ENCODE results near the gene CPPED1. TPM values are rescaled to one million over a fixed set of nuclear protein-coding genes. Genes with fewer than 3 reads are reported as not detected.

Gene CPPED1
- total and polyA plus RNA-seq, 2 experiments from 2014 or later = 6.2 to 7.3 TPM

GRCh38 chr16:12626411-12626810, 177.3 kb downstream of the CPPED1 start:
- H2AFZ ChIP-seq = no peak overlapping the region
- H3K9me2 ChIP-seq (ENCODE audit: insufficient read depth) = no peaks in the 10 kb centered on the region
- no peaks in the 10 kb centered on the region for H3K4me1 ChIP-seq (ENCODE audit: insufficient read depth)
- no peak overlapping the region for H3K27ac ChIP-seq (ENCODE audit: low read depth)
- Mint-ChIP-seq H3K27me3 (ENCODE audit: insufficient read depth, low read depth, poor library complexity) (peaks cover 3% of the 10 kb centered on the region), H3K4me1 (no peaks in the 10 kb centered on the region), H3K9me3 (no peaks in the 10 kb centered on the region), H3K27ac (no peak overlapping the region), H3K4me3 (no peak overlapping the region), H3K36me3 (ENCODE audit: low read depth) (no peaks in the 10 kb centered on the region)
- H3K36me3 ChIP-seq (ENCODE audit: insufficient read depth) = no peaks in the 10 kb centered on the region
- H4K20me1 ChIP-seq (replicated peaks; ENCODE audit: insufficient read depth) = no peaks in the 10 kb centered on the region
- H3K27me3 ChIP-seq (ENCODE audit: insufficient read depth) = no peaks in the 10 kb centered on the region
- H3K4me2 ChIP-seq = no peak overlapping the region
- no peak for ATAC-seq
- DNase-seq (ENCODE audit: low spot score) = no peak
- no peak for TF ChIP-seq CREB1 (CRISPR knock-in tag; IDR thresholded peaks at IDR 0.05; ENCODE audit: low read depth)
- TF ChIP-seq STAT1 (IDR thresholded peaks at IDR 0.05; ENCODE audit: unreplicated experiment) = no peak
- TF ChIP-seq POLR2AphosphoS5 (IDR thresholded peaks at IDR 0.05; ENCODE audit: low read depth) = no peak
- no peak for TF ChIP-seq EZH2phosphoT487 (IDR thresholded peaks at IDR 0.05; ENCODE audit: unreplicated experiment)
- TF ChIP-seq ETS1 (IDR thresholded peaks at IDR 0.05) = no peak
- no peak for TF ChIP-seq JUNB (IDR thresholded peaks at IDR 0.05; ENCODE audit: unreplicated experiment)
- TF ChIP-seq ZNF462 (CRISPR knock-in tag; IDR thresholded peaks at IDR 0.05) = no peak
- H3K79me2 ChIP-seq (replicated peaks; ENCODE audit: insufficient read depth) = no peaks in the 10 kb centered on the region
- H3F3A ChIP-seq (replicated peaks; ENCODE audit: low read depth) = no peaks in the 10 kb centered on the region
- no peak overlapping the region for H3K4me3 ChIP-seq

All from GM23338 (cell line).